NCI-H146 (cell line): ENCODE results near the gene TCF7L2.

ENCODE experiments used
- DNase-seq: peaks from one replicate; lab custom pipeline; 2025; lab: John Stamatoyannopoulos, UW

TCF7L2 gene

GRCh38 chr10:112949875-112950507, at the start of gene TCF7L2:
Gene TCF7L2 (plus strand): TSS chr10:112950247. CDS start chr10:112950757, 510 bp downstream.
- peak; percentile 96 for DNase-seq

DNA sequence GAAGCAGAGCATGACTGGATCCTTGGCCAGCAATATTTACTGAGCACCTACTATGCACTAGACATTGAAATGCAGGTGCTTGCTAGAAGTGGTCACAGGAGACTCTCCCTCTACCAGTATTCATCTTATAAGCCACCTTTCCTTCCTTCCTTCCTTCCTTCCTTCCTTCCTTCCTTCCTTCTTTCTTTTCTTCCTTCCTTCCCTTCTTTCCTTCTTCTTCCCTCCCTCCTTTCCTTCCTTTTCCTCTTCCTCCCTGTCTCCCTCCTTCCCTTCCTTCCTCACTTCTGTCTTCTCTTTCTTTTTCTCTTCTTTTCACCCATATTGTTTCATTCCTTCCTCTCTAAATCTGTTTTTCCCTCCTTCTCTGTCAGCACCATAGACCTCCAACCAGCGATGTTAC, 47.3 kb upstream of the TCF7L2 start:
- DNase-seq: no peak

DNA sequence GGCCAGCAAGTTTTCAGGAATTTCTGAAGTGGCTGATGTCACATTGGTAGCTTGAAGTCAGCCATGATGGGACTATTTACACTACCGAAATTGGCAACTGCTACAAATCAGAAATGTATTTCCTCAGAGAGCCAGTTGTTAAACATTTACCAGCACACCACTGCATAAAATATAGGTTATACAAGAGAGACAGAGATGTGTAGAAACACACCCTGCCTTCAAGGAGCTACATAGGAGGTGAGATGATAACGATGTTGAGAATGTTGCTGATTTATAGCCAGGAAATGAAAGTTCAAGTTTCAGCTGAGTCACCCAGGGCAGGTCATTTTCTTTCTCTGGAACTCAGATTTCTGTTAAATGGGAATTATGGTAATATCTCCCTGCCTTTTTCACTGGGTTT, 46.0 kb upstream of the TCF7L2 start:
- DNase-seq: no peak

DNA sequence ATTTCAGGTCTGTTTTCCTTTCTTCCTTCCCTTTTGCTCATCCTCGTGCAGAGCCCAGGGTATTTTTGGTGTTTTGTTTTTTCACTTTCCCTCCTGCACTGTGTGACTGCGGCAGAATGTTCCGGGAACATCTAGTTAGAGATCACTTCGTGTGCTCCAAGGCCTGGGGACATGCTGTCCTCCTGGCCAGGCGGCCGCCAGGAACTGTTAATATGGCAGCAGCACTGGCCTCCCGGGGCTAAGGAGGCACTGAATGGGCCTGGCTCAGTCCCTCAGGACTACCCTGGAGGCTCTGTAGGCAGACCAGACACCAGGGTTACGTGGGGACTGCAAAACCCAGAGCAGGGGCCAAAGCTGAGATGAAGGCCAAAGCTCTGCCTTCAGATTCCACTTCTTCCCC, 43.1 kb upstream of the TCF7L2 start:
- DNase-seq: no peak

DNA sequence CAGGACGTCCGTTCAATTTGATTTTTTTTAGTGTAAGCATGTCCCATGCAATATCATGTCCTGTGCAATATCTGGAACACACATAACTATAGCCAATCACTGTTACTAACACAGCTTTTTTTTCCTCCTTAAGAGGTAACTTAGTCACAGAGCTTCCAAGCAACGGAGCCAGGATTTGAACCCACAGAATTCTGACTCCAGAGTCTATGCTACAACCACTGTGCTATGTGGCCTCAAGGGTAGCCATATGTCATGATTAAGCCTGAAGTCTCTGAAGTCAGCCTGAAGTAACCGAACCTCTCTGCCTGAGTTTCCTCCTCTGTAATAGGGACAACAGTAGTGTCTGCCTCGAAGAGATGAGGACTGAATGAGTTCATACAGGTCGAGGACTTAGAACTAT, 42.2 kb upstream of the TCF7L2 start:
- no peak for DNase-seq

GRCh38 chr10:112911206-112911605, 38.8 kb upstream of the TCF7L2 start:
- DNase-seq: no peak

DNA sequence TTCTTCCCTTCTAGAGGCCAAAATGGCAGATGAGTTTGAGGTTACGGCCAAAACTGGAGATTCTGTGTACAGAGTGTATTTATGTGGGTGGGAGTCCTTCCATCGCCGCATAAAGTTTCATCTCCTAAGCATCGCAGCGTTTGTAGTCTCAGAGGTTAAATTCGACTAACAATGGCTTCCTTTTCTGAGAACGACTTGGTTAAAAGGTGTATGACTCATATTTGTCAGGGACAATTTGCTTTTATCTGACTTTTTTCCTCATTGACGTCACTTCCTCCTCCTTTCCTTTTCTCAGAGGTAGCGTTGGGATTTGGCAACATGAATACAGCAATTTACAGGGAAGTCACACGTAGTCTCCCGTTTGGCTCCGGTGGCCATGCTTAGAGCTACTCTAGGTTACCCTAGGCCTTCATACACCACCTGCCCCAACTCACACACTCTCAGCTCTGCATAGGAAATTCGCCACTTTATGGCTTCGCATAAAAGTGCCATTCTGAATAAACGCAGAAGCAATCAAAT, 37.6 kb upstream of the TCF7L2 start:
- DNase-seq: no peak

DNA sequence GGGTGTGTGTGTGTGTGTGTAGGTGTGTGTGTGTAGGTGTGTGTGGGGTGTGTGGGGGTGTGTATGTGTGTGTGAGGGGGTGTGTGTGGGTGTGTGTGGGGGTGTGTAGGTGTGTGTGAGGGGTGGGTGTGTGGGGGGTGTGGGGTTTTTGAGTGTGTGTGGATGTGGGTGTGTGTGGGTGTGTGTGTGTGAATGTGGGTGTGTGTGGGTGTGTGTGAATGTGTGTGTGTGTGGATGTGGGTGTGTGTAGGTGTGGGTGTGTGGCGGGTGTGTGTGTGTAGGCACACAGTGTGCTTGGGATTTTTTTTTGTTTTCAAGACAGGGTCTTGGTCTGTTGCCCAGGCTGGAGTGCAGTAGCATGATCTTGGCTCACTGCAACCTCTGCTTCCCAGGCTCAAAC, 36.8 kb upstream of the TCF7L2 start:
- DNase-seq: no peak

GRCh38 chr10:112913661-112914287, 36.3 kb upstream of the TCF7L2 start:
- no peak for DNase-seq

- no peak for DNase-seq
Measured at GRCh38 chr10:112914288-112914952, 35.6 kb upstream of the TCF7L2 start.

- DNase-seq: no peak
Measured at GRCh38 chr10:112915590-112916572, 34.2 kb upstream of the TCF7L2 start.

DNA sequence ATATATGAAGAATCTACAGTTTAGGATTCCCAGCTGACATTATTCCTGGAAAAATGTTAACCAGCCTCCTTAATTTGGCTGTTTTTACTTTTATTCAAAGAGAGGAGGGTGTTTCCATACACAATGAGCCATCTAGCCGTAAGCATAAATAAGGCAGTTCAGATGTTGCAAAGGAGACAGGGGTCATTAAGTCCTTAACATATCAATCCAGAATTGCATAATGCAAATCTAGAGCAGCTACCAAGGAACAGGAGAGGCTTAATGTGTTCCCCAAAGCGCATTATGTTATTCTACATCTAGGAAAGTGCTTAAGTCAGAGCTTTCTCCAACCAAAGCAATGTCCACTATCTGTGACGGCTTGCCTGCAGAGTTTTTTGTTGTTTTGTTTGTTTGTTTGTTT, 32.4 kb upstream of the TCF7L2 start:
- DNase-seq: no peak

DNA sequence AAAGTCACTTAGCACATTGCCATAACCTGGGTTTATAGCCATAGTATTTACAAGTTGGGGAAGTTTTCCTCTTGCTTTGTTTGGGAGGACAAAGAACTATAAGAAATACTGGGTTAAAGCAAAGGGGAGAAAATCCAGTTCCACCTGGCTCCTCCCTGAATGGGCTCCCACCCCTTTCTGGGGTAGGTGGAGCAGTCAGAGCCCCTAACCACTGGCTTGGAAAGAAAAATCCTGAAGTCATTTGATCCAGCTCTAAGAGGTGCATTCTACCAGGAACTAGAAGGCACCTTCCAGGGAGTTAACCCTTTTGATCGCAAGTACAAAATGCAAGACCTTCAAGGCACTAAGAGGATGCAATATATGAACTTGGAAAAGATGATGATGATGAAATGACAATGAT, 31.3 kb upstream of the TCF7L2 start:
- DNase-seq: no peak

DNA sequence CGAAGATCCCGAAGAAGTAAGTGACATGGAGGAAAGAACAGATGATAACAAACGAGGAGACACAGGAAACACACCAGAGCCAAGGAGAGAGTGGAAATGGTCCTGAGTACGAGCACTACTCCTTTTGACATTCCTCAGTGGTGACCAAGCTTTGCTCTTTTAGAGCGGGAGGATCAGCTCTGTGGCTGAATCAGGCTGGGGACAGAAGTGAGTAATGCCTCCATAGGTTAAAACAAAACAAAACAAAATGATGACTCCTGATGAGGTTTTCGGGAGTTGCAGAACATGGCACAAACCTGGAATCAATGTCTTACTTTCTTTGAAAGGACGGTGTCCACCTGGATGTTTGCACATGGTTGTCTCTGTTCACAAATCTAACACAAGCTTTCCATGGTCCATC, 30.3 kb upstream of the TCF7L2 start:
- DNase-seq: no peak

DNA sequence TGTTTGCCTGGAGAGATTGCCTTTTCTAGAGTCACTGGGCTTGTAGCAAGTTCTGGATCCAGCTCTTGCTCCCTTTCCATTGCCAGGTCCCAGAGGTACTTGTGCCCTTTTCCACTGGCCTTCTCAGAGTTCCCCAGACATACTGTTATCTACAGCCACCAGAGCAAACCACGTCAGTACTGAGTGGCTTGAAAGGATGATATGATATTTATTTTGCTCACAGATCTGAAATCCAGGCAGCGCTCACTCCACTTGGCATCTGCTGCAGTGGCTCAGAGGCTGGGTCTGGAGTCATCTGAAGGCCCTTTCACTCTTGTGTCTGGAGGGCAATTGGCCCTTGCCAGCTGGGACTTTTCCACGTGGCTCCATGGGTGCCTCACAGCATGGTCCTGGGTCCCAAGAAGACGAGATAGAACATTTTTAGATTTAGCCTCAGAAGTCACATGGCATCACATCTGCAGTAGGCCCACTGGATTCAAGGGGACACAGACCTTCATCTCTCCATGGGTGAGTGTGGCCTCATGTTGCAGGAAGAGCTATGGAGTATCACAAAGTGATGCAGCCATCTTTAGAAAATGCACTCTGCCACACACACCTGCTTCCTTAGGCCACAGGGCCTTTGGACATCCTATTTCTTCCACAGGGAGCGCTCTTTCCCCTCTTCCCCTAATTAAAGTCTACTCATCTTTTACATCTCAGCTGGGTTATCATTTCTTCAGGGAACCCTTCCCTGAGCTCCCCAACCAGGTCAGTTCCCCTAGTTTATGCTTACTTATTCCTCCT, 22.9 kb upstream of the TCF7L2 start:
- DNase-seq: no peak

DNA sequence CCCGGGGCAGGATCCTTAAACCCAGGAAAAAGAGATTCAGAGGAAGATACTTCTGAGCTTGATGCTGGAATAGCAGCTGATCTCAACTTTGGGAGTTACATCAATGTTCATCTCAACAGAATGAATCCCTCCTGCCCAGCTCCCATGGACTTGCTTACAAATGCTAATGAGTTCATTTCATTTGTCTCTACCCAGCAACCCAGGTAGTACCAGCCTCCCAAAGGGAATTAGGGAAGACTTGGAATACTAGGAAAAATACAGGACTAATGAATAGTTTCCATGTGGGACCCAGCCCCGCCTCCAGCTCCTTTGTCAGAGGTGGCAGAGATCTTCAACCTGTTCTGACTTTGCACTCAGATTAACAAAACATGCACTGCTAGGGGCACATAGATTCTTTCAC, 22.1 kb upstream of the TCF7L2 start:
- DNase-seq: no peak

GRCh38 chr10:112932658-112933057, 17.4 kb upstream of the TCF7L2 start:
- DNase-seq: no peak

DNA sequence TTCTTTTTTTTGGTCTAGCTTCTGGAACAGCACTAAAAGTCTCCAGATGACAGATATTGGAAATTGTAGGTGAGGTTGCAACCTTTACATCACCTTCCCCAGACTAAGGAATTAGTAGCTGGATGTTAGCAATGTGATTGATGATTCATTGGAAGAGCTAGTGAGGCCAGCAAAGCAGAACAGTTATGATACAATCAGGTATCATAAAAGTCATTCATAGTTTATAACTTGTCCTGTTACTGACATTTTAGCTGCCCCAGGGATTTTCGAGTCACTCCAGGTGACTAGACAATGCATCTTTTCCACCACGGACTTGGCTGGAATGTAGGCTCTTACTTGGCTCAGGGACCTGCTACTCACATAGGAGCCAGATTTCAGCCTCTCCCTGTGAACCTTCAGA, 15.9 kb upstream of the TCF7L2 start:
- DNase-seq: no peak

GRCh38 chr10:112938808-112939482, 11.1 kb upstream of the TCF7L2 start:
- no peak for DNase-seq

DNA sequence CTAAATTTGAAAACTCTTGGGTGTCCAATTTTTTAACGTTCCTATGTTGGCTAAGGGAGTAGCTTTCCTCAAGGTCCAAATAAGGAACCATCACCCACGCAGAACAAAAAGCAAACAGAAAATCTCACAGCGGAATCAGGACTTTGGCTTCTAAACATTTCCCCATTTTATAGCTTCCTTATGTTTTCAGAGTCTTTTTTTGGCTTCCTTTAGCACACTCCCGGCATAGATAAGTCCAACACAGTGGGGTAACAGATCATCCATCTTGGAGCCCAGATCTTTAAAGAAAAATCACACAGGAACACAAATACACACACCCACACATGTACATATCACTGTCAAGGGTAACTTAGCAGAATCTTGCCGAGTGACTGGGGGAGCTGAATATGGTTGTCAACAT, 4.2 kb upstream of the TCF7L2 start:
- DNase-seq: no peak

- no peak for DNase-seq
Measured at GRCh38 chr10:112946649-112947048, 3.4 kb upstream of the TCF7L2 start.
